Dedifferentiated amniotic fluid mesenchymal stem cell (primary cell): Measurements from ENCODE around the gene CTIF.

ENCODE experiments used
- DNase-seq: peaks from one replicate; pipeline ENCODE4 v3.0.0-alpha.2; 2016; ENCODE audit errors: extremely low spot score

The CTIF gene

GRCh38 chr18:48789259-48789812 lies 250.5 kb downstream of the CTIF start:
- no peak for DNase-seq

- no peak for DNase-seq
Measured at GRCh38 chr18:48790226-48790863, 251.5 kb downstream of the CTIF start.

- no peak for DNase-seq
Measured at GRCh38 chr18:48790869-48791635, 252.2 kb downstream of the CTIF start.

- no peak for DNase-seq
Measured at GRCh38 chr18:48791636-48792105, 252.8 kb downstream of the CTIF start.

GRCh38 chr18:48792141-48792540 lies 253.3 kb downstream of the CTIF start:
- DNase-seq: no peak

- DNase-seq: no peak
Measured at GRCh38 chr18:48792611-48793380, 254.0 kb downstream of the CTIF start.

GRCh38 chr18:48794251-48794970 lies 255.6 kb downstream of the CTIF start:
- DNase-seq: no peak

- DNase-seq: no peak
Measured at GRCh38 chr18:48795696-48796095, 256.9 kb downstream of the CTIF start.

GRCh38 chr18:48796491-48797205 lies 257.8 kb downstream of the CTIF start:
- no peak for DNase-seq

GRCh38 chr18:48797841-48798255 lies 259.0 kb downstream of the CTIF start:
- DNase-seq: no peak

GRCh38 chr18:48798334-48799245 lies 259.8 kb downstream of the CTIF start:
- no peak for DNase-seq

- no peak for DNase-seq
Measured at GRCh38 chr18:48799724-48800315, 261.0 kb downstream of the CTIF start.

GRCh38 chr18:48800466-48800865 lies 261.6 kb downstream of the CTIF start:
- DNase-seq: no peak

GRCh38 chr18:48800876-48801727 lies 262.3 kb downstream of the CTIF start:
- no peak for DNase-seq

GRCh38 chr18:48801728-48802542 lies 263.1 kb downstream of the CTIF start:
- DNase-seq: no peak

GRCh38 chr18:48802543-48803290 lies 263.9 kb downstream of the CTIF start:
- DNase-seq: no peak

GRCh38 chr18:48803518-48803917 lies 264.7 kb downstream of the CTIF start:
- DNase-seq: no peak
